HepG2 (cell line): Measurements from ENCODE around the gene WDR76. TPM values are rescaled to one million over a fixed set of nuclear protein-coding genes. Genes with fewer than 3 reads are reported as not detected.

Experiments
- ASH2L ChIP-seq: fragments of 300-600, 200-600 bp; sonication (generic); IDR thresholded peaks from 2 replicates; pipeline ENCODE4 v1.7.0; 2017; ENCODE audit warnings: low read depth, mild to moderate bottlenecking, moderate library complexity, mixed read lengths, low read length; ENCODE audit not compliant: insufficient read length
- FIP1L1 ChIP-seq: fragments of 200-400 bp; formaldehyde crosslinking; IDR thresholded peaks from 2 replicates; pipeline ENCODE4 v1.6.1; 2018; ENCODE audit warnings: low read depth, mild to moderate bottlenecking, low read length, moderate library complexity, borderline replicate concordance; ENCODE audit not compliant: insufficient read depth
- KDM6A ChIP-seq: IDR thresholded peaks from 2 replicates; pipeline ENCODE4 v1.6.1; 2016; ENCODE audit warnings: low read depth
- MED8 ChIP-seq: sonication (generic); formaldehyde crosslinking; IDR thresholded peaks from 2 replicates; pipeline ENCODE4 v1.8.1; 2023; ENCODE audit warnings: mild to moderate bottlenecking, missing genetic modification reagents; ENCODE audit not compliant: insufficient replicate concordance
- PRPF4 ChIP-seq: fragments of 200-400 bp; formaldehyde crosslinking; IDR thresholded peaks from 2 replicates; pipeline ENCODE4 v1.6.1; 2016; ENCODE audit warnings: low read length, low read depth; ENCODE audit not compliant: poor library complexity, severe bottlenecking
- SMAD3 ChIP-seq: sonication (generic); formaldehyde crosslinking; IDR thresholded peaks from 2 replicates; pipeline ENCODE4 v1.4.0; 2020; ENCODE audit warnings: missing genetic modification reagents
- SOX6 ChIP-seq, 2 experiments: fragments of 450-650 bp in 1 of 2; sonication (generic) in 1 of 2; formaldehyde crosslinking in 1 of 2; IDR thresholded peaks; 2 replicates each; pipeline versions ENCODE4 v1.4.0 to v1.6.1; 2017 to 2020; ENCODE audit warnings: antibody characterized with exemption in 1 of 2, mild to moderate bottlenecking in 1 of 2, missing genetic modification reagents in 1 of 2
- SP140L ChIP-seq: sonication (generic); formaldehyde crosslinking; IDR thresholded peaks from 2 replicates; pipeline ENCODE4 v1.4.0; 2020; ENCODE audit warnings: missing genetic modification reagents, borderline replicate concordance
- SP4 ChIP-seq: sonication (generic); formaldehyde crosslinking; IDR thresholded peaks from 2 replicates; pipeline ENCODE4 v1.8.1; 2023; ENCODE audit warnings: mild to moderate bottlenecking, missing genetic modification reagents
- WIZ ChIP-seq: sonication (generic); formaldehyde crosslinking; IDR thresholded peaks from 2 replicates; pipeline ENCODE4 v1.5.1; 2020; ENCODE audit warnings: mild to moderate bottlenecking, missing genetic modification reagents
- YEATS2 ChIP-seq: sonication (generic); formaldehyde crosslinking; IDR thresholded peaks from 2 replicates; pipeline ENCODE4 v1.4.0; 2020; ENCODE audit warnings: missing genetic modification reagents, borderline replicate concordance
- ZKSCAN1 ChIP-seq: fragments of 150-350 bp; IDR thresholded peaks from 2 replicates; pipeline ENCODE4 v1.6.1; 2014; ENCODE audit warnings: low read length
- ZNF619 ChIP-seq: sonication (generic); formaldehyde crosslinking; IDR thresholded peaks from 2 replicates; pipeline ENCODE4 v1.4.0; 2020; ENCODE audit warnings: mild to moderate bottlenecking, missing genetic modification reagents
- ZNF747 ChIP-seq: sonication (generic); formaldehyde crosslinking; IDR thresholded peaks from 2 replicates; pipeline ENCODE4 v1.8.1; 2023; ENCODE audit warnings: missing genetic modification reagents, mild to moderate bottlenecking, borderline replicate concordance
- polyA plus RNA-seq, 8 experiments: library from polyadenylated mRNA; depleted of rRNA in 3 of 8; stranded (reverse) in 7 of 8; unstranded in 1 of 8; fragments of >200 nt; fragmentation: Illumina TruSeq in 4 of 8; extraction: Trizol in 4 of 8; gene quantifications; 2 replicates each; pipeline versions ENCODE4 v1.2.1 to v1.2.3, GENCODE V29; 2011 to 2016; ENCODE audit warnings: low read depth in 4 of 8, missing spikeins in 1 of 8, mixed read lengths in 1 of 8; ENCODE audit not compliant: insufficient read depth in 1 of 8
- total RNA-seq, 5 experiments: library from RNA; depleted of rRNA; stranded (reverse); fragments of >200 nt; fragmentation: Illumina TruSeq; extraction: Trizol; gene quantifications; 2 replicates each; pipeline ENCODE4 v1.2.3, GENCODE V29; 2016; ENCODE audit warnings: low read depth in 1 of 5
- TF ChIP-seq, protein P1 (sequence below): IDR thresholded peaks from 2 replicates; pipeline ENCODE4 v1.6.1; 2018; ENCODE audit warnings: missing genetic modification reagents, mild to moderate bottlenecking, missing compliant biosample characterization
- TF ChIP-seq, protein P2 (sequence below): sonication (generic); formaldehyde crosslinking; IDR thresholded peaks from 2 replicates; pipeline ENCODE4 v1.5.0; 2020; ENCODE audit warnings: missing genetic modification reagents
- TF ChIP-seq, protein P3 (sequence below), 2 experiments: fragments of 450-650 bp in 1 of 2; sonication (generic) in 1 of 2; formaldehyde crosslinking; IDR thresholded peaks; 2 replicates each; pipeline versions ENCODE4 v1.5.0 to v1.8.0; 2020 to 2022; ENCODE audit warnings: mild to moderate bottlenecking in 1 of 2, missing genetic modification reagents in 1 of 2
- TF ChIP-seq, protein P4 (sequence below): sonication (generic); formaldehyde crosslinking; IDR thresholded peaks from 2 replicates; pipeline ENCODE4 v1.4.0; 2020; ENCODE audit warnings: low read depth, missing genetic modification reagents

The WDR76 gene
- total and polyA plus RNA-seq, 2 of the 13 experiments (the other 11 are each of a cell fraction or from before 2014, with no cell fraction given): 1.1 to 9.7 TPM

DNA sequence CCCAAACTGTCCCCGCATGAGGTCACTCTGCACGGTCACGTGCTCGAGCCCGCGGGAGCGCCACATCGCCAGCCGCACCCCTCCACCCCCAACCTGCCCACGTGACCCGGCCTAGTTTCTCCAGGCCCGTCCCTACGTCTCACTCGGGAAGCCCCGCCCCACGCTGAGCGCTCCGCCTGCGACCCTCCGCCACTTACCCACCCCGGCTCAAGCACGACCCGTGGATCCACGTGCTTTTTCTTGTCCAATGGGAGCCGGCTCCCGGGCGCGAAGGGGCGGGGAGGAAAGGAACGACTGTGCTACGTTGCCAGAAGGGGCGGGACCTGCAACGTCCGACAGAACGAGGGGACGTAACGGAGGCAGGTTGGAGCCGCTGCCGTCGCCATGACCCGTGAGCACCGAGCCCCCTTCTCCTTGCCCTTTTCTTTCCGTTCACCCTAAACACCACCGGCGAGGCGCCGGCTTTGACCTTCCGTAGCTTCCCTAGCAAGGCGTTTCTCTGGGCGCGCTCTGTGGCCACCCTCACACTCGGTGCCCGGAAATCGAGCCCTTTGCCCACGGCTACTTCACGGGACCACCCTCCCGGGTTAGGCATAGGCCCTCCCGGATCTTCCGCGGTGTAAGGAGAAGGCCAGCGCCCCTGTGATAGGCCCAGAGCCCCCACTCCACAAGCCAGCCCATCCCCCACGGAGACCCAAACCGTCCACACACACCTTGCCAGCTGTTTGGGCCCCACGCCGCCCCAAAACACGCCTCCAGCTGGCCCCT lies 34.6 kb upstream of the WDR76 start, which contains the start of gene SERF2 (continued):
- TF ChIP-seq, protein P1, sequence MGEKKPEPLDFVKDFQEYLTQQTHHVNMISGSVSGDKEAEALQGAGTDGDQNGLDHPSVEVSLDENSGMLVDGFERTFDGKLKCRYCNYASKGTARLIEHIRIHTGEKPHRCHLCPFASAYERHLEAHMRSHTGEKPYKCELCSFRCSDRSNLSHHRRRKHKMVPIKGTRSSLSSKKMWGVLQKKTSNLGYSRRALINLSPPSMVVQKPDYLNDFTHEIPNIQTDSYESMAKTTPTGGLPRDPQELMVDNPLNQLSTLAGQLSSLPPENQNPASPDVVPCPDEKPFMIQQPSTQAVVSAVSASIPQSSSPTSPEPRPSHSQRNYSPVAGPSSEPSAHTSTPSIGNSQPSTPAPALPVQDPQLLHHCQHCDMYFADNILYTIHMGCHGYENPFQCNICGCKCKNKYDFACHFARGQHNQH (CRISPR knock-in tag): peak; percentile 61; the same call in 1 of the 2 replicates
- TF ChIP-seq SOX6 (IDR thresholded peaks at IDR 0.05) (no peak), SOX6 (CRISPR knock-in tag; IDR thresholded peaks at IDR 0.05) (peak; percentile 43; the same call in 1 of the 2 replicates), ZNF747 (CRISPR knock-in tag) (no peak), SP140L (CRISPR knock-in tag) (peak; percentile 55; the same call in 1 of the 2 replicates), ZNF619 (CRISPR knock-in tag) (peak; percentile 92; the same call in 1 of the 2 replicates), YEATS2 (CRISPR knock-in tag) (peak; percentile 55; the same call in 1 of the 2 replicates), ZKSCAN1 (no peak), KDM6A (CRISPR knock-in tag) (no peak), FIP1L1 (no peak), ASH2L (peak; percentile 83), SMAD3 (no peak), WIZ (CRISPR knock-in tag) (no peak), PRPF4 (no peak), SP4 (peak; percentile 71; the same call in 1 of the 2 replicates), MED8 (CRISPR knock-in tag) (no peak)
- TF ChIP-seq, protein P2, sequence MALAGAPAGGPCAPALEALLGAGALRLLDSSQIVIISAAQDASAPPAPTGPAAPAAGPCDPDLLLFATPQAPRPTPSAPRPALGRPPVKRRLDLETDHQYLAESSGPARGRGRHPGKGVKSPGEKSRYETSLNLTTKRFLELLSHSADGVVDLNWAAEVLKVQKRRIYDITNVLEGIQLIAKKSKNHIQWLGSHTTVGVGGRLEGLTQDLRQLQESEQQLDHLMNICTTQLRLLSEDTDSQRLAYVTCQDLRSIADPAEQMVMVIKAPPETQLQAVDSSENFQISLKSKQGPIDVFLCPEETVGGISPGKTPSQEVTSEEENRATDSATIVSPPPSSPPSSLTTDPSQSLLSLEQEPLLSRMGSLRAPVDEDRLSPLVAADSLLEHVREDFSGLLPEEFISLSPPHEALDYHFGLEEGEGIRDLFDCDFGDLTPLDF: peak; percentile 49; the same call in 1 of the 2 replicates
- TF ChIP-seq, protein P3, sequence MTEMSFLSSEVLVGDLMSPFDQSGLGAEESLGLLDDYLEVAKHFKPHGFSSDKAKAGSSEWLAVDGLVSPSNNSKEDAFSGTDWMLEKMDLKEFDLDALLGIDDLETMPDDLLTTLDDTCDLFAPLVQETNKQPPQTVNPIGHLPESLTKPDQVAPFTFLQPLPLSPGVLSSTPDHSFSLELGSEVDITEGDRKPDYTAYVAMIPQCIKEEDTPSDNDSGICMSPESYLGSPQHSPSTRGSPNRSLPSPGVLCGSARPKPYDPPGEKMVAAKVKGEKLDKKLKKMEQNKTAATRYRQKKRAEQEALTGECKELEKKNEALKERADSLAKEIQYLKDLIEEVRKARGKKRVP (CRISPR knock-in tag; IDR thresholded peaks at IDR 0.05): no peak
- TF ChIP-seq, protein P4, sequence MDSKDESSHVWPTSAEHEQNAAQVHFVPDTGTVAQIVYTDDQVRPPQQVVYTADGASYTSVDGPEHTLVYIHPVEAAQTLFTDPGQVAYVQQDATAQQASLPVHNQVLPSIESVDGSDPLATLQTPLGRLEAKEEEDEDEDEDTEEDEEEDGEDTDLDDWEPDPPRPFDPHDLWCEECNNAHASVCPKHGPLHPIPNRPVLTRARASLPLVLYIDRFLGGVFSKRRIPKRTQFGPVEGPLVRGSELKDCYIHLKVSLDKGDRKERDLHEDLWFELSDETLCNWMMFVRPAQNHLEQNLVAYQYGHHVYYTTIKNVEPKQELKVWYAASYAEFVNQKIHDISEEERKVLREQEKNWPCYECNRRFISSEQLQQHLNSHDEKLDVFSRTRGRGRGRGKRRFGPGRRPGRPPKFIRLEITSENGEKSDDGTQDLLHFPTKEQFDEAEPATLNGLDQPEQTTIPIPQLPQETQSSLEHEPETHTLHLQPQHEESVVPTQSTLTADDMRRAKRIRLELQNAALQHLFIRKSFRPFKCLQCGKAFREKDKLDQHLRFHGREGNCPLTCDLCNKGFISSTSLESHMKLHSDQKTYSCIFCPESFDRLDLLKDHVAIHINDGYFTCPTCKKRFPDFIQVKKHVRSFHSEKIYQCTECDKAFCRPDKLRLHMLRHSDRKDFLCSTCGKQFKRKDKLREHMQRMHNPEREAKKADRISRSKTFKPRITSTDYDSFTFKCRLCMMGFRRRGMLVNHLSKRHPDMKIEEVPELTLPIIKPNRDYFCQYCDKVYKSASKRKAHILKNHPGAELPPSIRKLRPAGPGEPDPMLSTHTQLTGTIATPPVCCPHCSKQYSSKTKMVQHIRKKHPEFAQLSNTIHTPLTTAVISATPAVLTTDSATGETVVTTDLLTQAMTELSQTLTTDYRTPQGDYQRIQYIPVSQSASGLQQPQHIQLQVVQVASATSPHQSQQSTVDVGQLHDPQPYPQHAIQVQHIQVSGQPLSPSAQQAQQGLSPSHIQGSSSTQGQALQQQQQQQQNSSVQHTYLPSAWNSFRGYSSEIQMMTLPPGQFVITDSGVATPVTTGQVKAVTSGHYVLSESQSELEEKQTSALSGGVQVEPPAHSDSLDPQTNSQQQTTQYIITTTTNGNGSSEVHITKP (CRISPR knock-in tag): no peak
